ENCODE measurements around the gene RARA.
"Not testable (repeated sequence)": the region's sequence is repeated elsewhere in the genome, so short reads cannot be mapped to it uniquely, and the experiment has no call there.

The RARA gene

DNA sequence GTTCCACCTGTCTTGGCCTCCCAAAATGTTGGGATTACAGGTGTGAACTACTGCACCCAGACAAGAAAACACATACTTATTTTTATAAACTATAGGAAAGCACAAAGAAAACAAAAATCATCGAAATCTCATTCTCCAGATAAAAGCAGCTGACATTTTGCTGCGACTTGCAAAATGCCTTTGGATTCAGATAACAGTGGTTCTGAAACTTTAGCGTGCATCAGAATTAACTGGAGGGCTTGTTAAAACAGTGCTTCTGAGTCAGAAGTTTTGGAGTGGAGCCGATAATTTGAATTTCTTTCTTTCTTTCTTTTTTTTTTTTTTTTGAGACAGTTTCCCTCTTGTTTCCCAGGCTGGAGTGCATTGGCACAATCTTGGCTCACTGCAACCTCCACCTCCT lies 73.3 kb downstream of the RARA start:
- no peak for DNase-seq

- DNase-seq, result not testable (repeated sequence)
Observed at GRCh38 chr17:40386555-40386954, 77.6 kb downstream of the RARA start.

GRCh38 chr17:40399185-40399584 lies 90.2 kb downstream of the RARA start:
- DNase-seq, result no peak

GRCh38 chr17:40402668-40403067 lies 93.7 kb downstream of the RARA start:
- no peak for DNase-seq

- no peak for DNase-seq
Observed at GRCh38 chr17:40404003-40404402, 95.0 kb downstream of the RARA start.

Data from activated CD8-positive, alpha-beta memory T cell treated with anti-CD3 and anti-CD28 coated beads for 24 hours (primary cell).